VCaP (cell line): ENCODE data around the gene ATXN1.
"Not testable (repeated sequence)": the region's sequence is repeated elsewhere in the genome, so short reads cannot be mapped to it uniquely, and the experiment has no call there.

Experiments used
- H3K27ac ChIP-seq: fragments of 450-650 bp; 2 replicates; pipeline ENCODE4 v1.5.1; 2017
- CTCF ChIP-seq: fragments of 450-650 bp; conservative IDR thresholded peaks from 2 replicates; pipeline ENCODE4 v1.5.1; 2017; ENCODE audit warnings: mild to moderate bottlenecking, moderate library complexity

The ATXN1 gene

GRCh38 chr6:16470502-16471221, 290.6 kb downstream of the ATXN1 start:
- TF ChIP-seq CTCF: no peak
- H3K27ac ChIP-seq: no peak overlapping the region

DNA sequence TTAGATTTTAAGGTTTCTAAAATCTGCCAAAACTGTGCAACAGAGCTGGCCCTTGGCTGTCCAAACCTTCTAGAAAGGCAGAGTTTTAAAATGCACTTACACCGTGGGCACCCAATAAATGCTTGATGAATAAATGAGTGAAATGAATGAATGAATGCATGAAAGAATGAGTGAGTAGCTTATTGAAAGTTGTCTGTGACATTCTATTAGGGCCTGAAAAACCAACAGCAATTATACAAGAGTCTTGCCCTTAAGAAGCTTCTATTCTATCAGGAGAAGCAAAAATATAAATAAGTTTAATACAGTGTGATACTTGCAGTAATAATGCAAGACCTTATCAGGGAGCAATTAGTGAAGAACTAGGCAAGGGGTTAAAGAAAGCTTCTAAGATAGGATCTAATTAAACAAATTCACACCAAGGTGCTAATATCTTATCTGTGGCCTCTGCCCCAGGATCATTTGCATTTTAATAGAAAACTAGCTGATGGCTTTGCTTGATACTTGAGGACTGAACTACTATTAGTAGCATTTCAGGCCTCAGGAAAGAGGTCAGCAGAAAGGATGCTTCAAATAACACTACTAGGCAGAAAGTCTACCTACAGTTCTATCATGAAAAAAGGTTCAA, 292.2 kb downstream of the ATXN1 start:
- no peak for TF ChIP-seq CTCF
- no peak overlapping the region for H3K27ac ChIP-seq

DNA sequence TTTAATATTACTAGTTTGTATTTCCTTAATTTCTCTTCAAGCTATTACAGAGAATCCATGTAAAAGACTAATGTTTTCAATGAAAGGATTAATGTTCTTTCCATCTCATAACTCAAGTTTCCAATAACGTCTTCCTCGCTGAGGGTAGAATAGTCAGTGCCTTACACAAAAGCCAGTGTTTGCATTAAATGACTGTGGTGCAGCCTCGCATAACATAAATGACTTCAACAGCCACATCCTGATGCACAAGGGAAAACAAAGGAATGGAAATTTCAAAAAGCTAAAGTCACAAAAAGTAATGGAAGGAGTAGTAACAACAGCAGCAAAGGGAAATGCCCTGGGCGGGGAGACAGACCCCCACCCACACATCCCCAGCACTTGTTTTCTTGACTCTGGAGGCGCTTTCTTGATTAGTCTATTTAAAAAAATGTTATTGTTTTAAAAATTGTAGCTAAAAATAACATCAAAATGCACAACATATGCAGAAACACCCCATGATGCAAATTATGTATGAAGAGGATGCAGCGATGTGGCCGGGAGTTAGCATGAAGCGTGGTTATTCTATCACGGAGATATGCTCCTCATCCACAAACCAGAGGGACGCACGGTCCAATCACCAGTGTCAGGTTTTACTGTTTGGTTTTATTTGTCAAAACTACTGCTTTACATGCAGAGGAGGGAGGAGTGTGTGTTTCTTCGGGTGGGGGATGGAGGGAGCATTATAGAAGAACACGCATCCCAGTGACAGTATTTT, 294.3 kb downstream of the ATXN1 start:
- no peak for TF ChIP-seq CTCF
- no peak overlapping the region for H3K27ac ChIP-seq

DNA sequence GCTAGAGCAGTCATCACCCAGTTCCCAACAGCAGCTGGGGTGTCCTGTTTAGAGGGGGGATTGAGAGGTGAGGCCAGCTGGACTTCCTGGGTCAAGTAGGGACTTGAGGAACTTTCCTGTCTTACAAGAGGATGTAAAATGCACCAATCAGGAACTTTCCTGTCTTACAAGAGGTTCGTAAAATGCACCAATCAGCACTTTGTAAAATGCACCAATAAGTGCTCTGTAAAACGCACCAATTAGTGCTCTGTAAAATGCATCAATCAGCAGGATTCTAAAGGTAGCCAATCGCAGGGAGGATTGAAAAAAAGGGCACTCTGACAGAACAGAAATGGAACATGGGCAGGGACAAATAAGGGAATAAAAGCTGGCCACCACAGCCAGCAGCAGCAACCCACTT, 297.2 kb downstream of the ATXN1 start:
- no peak for TF ChIP-seq CTCF
- H3K27ac ChIP-seq: no peak overlapping the region

- not testable (repeated sequence) for H3K27ac ChIP-seq
These were observed 298.0 kb downstream of the ATXN1 start for GRCh38 chr6:16463246-16463645.

DNA sequence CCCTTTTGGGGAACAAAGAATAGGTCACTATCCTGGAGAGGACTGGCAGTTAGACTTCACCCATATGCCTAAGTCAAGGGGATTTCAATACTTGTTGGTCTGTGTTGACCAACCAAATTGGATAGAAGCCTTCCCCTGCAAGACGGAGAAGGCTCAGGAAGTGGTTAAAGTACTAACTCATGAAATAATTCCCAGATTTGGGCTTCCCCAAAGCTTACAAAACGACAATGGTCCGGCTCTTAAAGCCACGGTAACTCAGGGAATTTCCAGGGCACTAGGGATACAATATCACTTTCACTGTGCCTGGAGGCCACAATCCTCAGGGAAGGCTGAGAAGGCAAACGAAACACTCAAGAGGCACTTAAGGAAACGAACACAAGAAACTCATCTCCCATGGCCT, 299.8 kb downstream of the ATXN1 start:
- no peak overlapping the region for H3K27ac ChIP-seq

GRCh38 chr6:16459472-16459871, 301.8 kb downstream of the ATXN1 start:
- not testable (repeated sequence) for H3K27ac ChIP-seq

More for the DNA sequence above, 299.8 kb downstream of the ATXN1 start:
- TF ChIP-seq CTCF: no peak

DNA sequence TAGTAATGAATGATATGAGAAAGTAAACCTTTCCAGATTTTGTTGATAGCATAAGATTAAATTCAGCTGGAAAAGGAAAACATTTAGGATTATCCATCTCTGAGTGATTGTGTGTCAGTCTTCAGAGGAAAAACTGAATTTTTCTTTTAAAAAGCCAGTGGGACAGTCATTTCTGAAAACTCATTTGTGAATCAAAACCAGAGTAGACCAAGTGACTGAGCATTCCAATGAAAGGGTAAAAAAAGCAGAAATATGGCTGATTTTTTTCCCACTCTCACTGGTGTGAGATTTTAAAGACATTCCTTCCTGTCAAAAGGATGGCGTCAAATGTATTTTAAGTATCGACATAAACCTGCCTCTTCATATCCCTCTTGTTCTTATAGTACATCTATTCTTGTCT, 308.9 kb downstream of the ATXN1 start:
- no peak for TF ChIP-seq CTCF
- no peak overlapping the region for H3K27ac ChIP-seq
